Activated T-helper 2 cell treated with anti-CD3 and anti-CD28 coated beads, Interferon-gamma antibody, Interleukin-2, Interleukin-4, amounts not matched to agents 10 μg/mL and 5 μg/mL and 100 μg/mL, durations not matched to agents 14 hours and 24 hours and 36 hours (primary cell): ENCODE data around the gene FOXRED1. TPM values are rescaled to one million over a fixed set of nuclear protein-coding genes. Genes with fewer than 3 reads are reported as not detected.
A peak's percentile ranks its signal among the peaks of the same experiment; 100 is the strongest.
"Not testable (repeated sequence)": the region's sequence is repeated elsewhere in the genome, so short reads cannot be mapped to it uniquely, and the experiment has no call there.

ENCODE experiments used
- DNase-seq: peaks from one replicate; pipeline ENCODE4 v3.0.0; 2021; ENCODE audit warnings: low spot score
- H3K27ac Mint-ChIP-seq: one replicate; pipeline ENCODE4 v1.8.0; 2021; ENCODE audit warnings: mixed read lengths
- H3K27me3 Mint-ChIP-seq: one replicate; pipeline ENCODE4 v1.8.0; 2021; ENCODE audit warnings: low read depth, mixed read lengths
- H3K36me3 Mint-ChIP-seq: one replicate; pipeline ENCODE4 v1.8.0; 2021; ENCODE audit warnings: low read depth, mixed read lengths
- H3K4me1 Mint-ChIP-seq: one replicate; pipeline ENCODE4 v1.8.0; 2021; ENCODE audit warnings: low read depth, mixed read lengths
- H3K4me3 Mint-ChIP-seq: one replicate; pipeline ENCODE4 v1.8.0; 2021; ENCODE audit warnings: low read depth, mild to moderate bottlenecking, moderate library complexity, mixed read lengths
- H3K9me3 Mint-ChIP-seq: one replicate; pipeline ENCODE4 v1.8.0; 2021; ENCODE audit warnings: mixed read lengths
- intact Hi-C: fragments of 100-400 bp; cut with micrococcal nuclease; formaldehyde crosslinking; loops from one replicate; pipeline ENCODE4 v1.15.1; 2023
- total RNA-seq: library from RNA; stranded (reverse); gene quantifications from 2 replicates; pipeline ENCODE4 v1.2.3, GENCODE V29; 2022

The FOXRED1 gene
- total RNA-seq, 1 donor from 2014 or later: 48.7 TPM

DNA sequence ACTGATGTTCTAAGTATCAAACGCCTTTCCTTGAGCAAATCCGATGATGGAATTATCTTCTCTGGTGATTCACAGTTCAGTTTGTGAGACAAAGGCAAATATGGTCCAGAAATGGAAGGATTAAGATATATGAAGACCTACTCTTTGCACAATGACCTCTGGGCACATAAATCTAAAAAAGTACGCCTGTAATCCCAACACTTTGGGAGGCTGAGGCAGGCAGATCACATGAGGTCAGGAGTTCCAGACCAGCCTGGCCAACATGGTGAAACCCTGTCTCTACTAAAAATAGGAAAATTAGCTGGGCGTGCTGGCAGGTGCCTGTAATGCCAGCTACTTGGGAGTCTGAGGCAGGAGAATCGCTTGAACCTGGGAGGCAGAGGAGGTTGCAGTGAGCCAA, 13.4 kb upstream of the FOXRED1 start:
- H3K4me1 Mint-ChIP-seq, intact Hi-C loops, DNase-seq, H3K27me3 Mint-ChIP-seq, H3K4me3 Mint-ChIP-seq, H3K27ac Mint-ChIP-seq, H3K9me3 Mint-ChIP-seq: not testable (repeated sequence)
- peaks cover 19% of the 10 kb centered on the region for H3K36me3 Mint-ChIP-seq

DNA sequence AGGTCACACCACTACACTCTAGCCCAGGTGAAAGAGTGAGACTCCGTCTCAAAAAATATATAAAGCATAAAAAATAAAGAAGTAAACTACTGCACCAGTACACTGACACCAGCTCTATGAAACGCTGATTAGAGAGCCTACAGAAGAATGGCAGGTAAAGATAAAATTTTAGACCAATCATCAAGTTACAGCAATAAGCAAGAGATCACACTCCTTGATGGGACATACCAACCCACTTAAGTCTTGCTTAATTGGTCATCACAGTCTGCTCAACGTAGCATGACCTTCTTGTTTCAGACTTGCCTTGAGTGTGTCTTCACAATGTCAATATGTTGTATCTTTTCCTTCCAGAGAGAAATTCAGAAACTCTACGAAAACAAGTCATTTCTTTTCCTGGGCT, 12.7 kb upstream of the FOXRED1 start:
- Mint-ChIP-seq H3K27me3 (no peaks in the 10 kb centered on the region), H3K4me3 (no peak overlapping the region), H3K9me3 (no peaks in the 10 kb centered on the region), H3K27ac (no peak overlapping the region), H3K36me3 (peaks cover 27% of the 10 kb centered on the region), H3K4me1 (no peaks in the 10 kb centered on the region)
- DNase-seq: no peak
- intact Hi-C loops: no loop called here

DNA sequence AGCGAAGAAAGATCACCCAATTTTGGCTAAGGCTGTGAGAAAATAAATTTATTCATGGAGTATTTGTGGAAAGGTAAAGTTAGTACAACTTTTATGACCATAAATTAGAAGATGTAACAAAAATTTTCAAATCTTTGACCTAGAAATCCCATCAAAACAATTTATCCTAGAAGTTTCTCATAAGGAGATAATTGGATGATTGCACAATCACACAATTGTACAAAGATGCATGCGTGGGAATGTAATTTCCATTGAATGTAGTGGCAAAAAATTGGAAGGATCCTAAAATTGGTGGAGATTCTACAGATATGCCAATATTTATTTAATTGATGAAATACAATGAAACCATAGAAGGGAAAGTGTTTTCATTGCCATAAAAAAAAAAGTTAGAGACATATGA, 11.8 kb upstream of the FOXRED1 start:
- intact Hi-C loops: no loop called here
- DNase-seq: no peak
- peaks cover 33% of the 10 kb centered on the region for H3K36me3 Mint-ChIP-seq
- no peak overlapping the region for H3K27ac Mint-ChIP-seq
- H3K4me3 Mint-ChIP-seq: no peak overlapping the region
- H3K27me3 Mint-ChIP-seq: no peaks in the 10 kb centered on the region
- H3K9me3 Mint-ChIP-seq: no peaks in the 10 kb centered on the region
- no peaks in the 10 kb centered on the region for H3K4me1 Mint-ChIP-seq

DNA sequence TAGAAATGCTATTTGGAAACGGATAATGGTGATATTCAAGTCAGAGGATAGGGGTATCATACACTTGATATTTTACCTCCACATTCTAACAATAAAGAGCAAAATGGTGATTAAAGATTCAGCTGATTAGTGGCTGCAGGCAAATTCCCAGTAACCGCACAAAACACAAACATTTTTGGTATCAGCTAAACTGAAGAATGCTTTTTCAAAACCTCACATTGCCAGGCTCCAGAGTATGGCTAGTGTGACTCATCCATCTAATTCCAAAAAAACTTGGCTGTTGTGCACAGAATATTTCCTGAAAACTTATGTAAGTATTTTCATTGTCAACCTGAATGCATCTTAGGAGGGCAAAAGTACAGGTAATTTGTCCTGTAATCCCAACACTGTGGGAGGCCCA, 11.2 kb upstream of the FOXRED1 start:
- Mint-ChIP-seq H3K9me3 (no peaks in the 10 kb centered on the region), H3K27ac (no peak overlapping the region), H3K4me3 (no peak overlapping the region), H3K27me3 (no peaks in the 10 kb centered on the region), H3K4me1 (no peaks in the 10 kb centered on the region), H3K36me3 (peaks cover 39% of the 10 kb centered on the region)
- intact Hi-C loops: no loop called here
- no peak for DNase-seq

DNA sequence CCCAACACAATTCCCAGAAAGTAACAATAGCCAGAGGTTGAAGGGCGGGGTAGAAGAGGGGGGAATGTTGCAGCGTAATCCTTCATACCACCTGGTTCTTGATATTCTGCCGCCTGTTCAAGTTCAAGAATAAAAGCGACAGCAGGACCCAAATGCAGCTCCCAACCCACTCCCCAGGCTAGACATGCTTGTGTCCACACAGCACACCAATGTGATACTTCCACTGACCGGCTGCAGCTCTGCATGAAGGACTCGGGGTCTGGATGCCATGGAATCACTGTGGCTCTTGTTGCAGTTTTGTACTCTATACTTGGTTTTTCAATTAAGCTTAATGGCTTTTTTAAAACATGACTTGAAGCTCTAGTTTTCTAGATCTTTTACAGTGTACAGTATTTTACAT, 6.7 kb upstream of the FOXRED1 start:
- Mint-ChIP-seq H3K36me3 (peaks cover 67% of the 10 kb centered on the region), H3K9me3 (no peaks in the 10 kb centered on the region), H3K27me3 (no peaks in the 10 kb centered on the region), H3K27ac (no peak overlapping the region), H3K4me3 (no peak overlapping the region), H3K4me1 (peaks cover 9% of the 10 kb centered on the region)
- intact Hi-C loops: no loop called here
- DNase-seq: no peak

DNA sequence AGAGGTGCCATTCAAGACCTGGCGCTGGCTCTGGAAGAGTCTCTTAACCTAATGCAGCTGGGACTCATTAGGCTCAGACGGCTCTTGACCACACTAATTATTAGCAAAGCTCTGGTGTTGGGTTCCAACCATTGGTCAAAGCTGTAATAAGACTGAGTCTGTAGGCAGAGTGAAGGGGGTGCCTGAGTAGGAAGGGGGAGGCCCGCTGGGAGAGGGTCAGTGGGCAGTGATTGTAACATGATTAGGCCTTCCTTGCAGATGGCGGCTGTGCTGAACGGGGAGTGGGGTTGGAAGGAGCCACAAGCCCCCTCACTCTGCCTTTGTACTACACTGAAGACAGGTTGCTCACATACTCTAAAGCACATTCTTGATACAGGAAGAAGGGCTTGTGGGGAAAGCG, 5.5 kb upstream of the FOXRED1 start:
- Mint-ChIP-seq H3K4me3 (no peak overlapping the region), H3K4me1 (peaks cover 15% of the 10 kb centered on the region), H3K36me3 (peaks cover 74% of the 10 kb centered on the region), H3K27ac (no peak overlapping the region), H3K27me3 (no peaks in the 10 kb centered on the region), H3K9me3 (no peaks in the 10 kb centered on the region)
- no peak for DNase-seq
- intact Hi-C loops: no loop called here

DNA sequence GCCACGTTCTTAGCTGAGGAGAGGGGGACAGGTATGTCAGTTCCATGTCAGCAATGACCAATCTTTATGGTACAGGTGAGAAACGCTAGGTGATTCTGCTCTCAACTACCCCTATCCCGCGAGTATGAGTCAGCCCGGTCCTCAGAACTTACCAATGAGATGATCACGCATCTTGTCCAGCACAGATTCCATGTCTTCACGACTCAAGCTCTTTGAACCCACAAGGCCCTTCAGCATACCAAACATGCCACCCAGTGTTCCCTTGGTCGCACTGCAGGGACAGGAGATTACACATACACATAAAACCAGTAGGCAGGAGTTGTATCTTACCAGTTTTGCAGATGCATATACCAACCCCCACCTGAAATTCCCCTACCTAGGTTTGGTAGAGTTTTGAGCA, 3.1 kb upstream of the FOXRED1 start:
- no peak overlapping the region for H3K27ac Mint-ChIP-seq

DNA sequence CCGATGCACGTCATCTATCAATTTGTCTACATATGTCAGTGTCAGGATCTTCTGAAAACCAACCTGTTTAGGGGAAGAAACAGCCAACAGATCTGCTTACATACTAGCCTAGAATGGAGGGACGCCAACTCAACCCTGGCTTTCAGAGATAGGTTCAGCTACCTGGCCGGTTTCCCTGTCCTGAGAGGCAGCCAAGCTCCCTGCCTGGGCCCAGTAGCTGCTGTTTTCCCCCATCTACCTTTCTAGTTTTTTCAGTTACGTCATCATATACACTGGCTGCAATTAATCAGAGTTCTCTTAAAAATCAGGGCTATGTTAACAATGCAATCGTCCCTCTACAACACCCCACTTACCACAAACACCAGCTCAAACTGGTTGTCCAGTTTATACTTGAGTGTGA, 1.3 kb upstream of the FOXRED1 start:
- DNase-seq: no peak
- Mint-ChIP-seq H3K27me3 (no peaks in the 10 kb centered on the region), H3K27ac (peak overlapping the region; percentile 97), H3K4me3 (peak overlapping the region; percentile 94), H3K4me1 (peaks cover 28% of the 10 kb centered on the region), H3K9me3 (no peaks in the 10 kb centered on the region), H3K36me3 (peaks cover 57% of the 10 kb centered on the region)
- intact Hi-C loops: loop anchor here (2.0 to 5.0 kb wide), 2 partner anchors 205 to 365 kb away; partner anchors contain the start of genes CDON, DDX25 and PUS3

More for the DNA sequence above, 3.1 kb upstream of the FOXRED1 start:
- Mint-ChIP-seq H3K4me3 (no peak overlapping the region), H3K9me3 (no peaks in the 10 kb centered on the region), H3K36me3 (peaks cover 68% of the 10 kb centered on the region), H3K27me3 (no peaks in the 10 kb centered on the region), H3K4me1 (peaks cover 28% of the 10 kb centered on the region)
- intact Hi-C loops: loop anchor here (5.0 kb wide), 1 partner anchor 364 kb away; the partner anchor contains the start of genes DDX25 and PUS3
- no peak for DNase-seq

DNA sequence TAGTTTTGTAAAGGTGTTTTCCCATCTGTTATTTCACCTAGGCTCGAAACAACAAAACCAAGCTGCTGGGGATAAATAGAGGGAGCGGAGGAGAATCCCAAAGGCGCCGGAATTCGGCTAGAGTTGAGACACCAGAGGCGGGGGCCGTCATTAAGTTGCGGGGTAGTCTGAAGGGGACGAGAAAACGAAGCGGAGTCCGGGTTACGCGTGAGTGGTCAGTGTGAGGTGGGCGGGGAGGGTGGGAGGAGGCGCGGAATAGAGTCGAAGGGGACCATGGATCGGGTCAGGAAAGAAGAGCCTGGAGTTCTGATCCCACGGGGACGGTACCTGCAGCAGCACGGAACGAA, 620 bp upstream of the FOXRED1 start:
- no peaks in the 10 kb centered on the region for H3K9me3 Mint-ChIP-seq
- H3K27ac Mint-ChIP-seq: peak overlapping the region; percentile 97
- peak overlapping the region; percentile 94 for H3K4me3 Mint-ChIP-seq
- DNase-seq: no peak
- intact Hi-C loops: loop anchor here (2.0 to 5.0 kb wide), 2 partner anchors 206 to 366 kb away; partner anchors contain the start of genes CDON, DDX25 and PUS3
- no peaks in the 10 kb centered on the region for H3K27me3 Mint-ChIP-seq
- peaks cover 57% of the 10 kb centered on the region for H3K36me3 Mint-ChIP-seq
- H3K4me1 Mint-ChIP-seq: peaks cover 28% of the 10 kb centered on the region

DNA sequence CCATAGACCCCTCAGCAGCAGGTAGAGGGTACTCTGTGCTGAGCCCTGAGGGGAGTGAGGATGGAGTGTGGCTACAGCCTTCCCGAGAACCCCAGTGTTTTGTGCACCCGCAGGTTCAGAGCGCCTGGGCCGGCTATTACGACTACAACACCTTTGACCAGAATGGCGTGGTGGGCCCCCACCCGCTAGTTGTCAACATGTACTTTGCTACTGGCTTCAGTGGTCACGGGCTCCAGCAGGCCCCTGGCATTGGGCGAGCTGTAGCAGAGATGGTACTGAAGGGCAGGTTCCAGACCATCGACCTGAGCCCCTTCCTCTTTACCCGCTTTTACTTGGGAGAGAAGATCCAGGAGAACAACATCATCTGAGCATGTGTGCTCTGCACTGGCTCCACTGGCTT, 8.4 kb downstream of the FOXRED1 start:
- no peak overlapping the region for H3K4me3 Mint-ChIP-seq
- intact Hi-C loops: no loop called here
- H3K36me3 Mint-ChIP-seq: peaks cover 46% of the 10 kb centered on the region
- H3K27me3 Mint-ChIP-seq: no peaks in the 10 kb centered on the region
- H3K9me3 Mint-ChIP-seq: no peaks in the 10 kb centered on the region
- no peak for DNase-seq
- peaks cover 14% of the 10 kb centered on the region for H3K4me1 Mint-ChIP-seq
- H3K27ac Mint-ChIP-seq: no peak overlapping the region

DNA sequence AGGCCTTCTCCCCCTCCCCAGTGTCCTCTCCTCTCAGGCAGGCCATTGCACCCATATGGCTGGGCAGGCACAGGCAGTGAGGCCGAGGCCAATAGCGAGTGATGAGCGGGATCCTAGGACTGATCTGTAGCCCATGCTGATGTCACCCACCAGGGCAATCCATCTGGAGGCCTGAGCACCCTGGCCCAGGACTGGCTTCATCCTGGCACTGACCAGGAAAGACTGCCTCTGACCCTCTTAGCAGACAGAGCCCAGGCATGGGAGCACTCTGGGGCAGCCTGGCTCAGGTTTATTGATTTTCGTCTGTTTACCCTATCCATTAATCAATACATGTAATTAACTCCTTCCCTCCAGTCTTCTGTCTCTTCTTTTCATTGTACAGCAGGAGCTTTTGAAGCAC, 8.8 kb downstream of the FOXRED1 start:
- Mint-ChIP-seq H3K27ac (no peak overlapping the region), H3K4me3 (no peak overlapping the region), H3K9me3 (no peaks in the 10 kb centered on the region), H3K27me3 (no peaks in the 10 kb centered on the region), H3K4me1 (peaks cover 17% of the 10 kb centered on the region), H3K36me3 (peaks cover 42% of the 10 kb centered on the region)
- intact Hi-C loops: no loop called here
- no peak for DNase-seq

DNA sequence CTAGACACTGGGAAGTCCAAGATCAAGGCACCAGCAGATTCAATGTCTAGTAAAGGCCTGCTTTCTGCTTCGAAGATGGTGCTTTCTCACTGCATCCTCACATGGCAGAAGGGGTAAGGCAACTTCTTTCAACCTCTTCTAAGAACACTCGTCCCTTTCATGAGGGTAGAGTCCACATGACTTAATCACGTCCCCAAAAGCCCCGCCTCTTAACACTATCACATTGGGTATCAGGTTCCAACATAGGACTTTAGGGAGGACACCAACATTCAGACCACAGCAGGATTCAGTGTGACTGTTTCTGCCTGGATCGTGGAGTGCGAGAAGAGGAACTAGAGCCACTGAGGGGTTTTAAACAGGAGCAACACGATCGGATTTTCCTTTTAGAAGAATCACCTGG, 10.2 kb downstream of the FOXRED1 start:
- Mint-ChIP-seq H3K36me3 (peaks cover 32% of the 10 kb centered on the region), H3K9me3 (no peaks in the 10 kb centered on the region), H3K4me3 (peak overlapping the region; percentile 15), H3K27me3 (no peaks in the 10 kb centered on the region), H3K4me1 (peaks cover 25% of the 10 kb centered on the region), H3K27ac (no peak overlapping the region)
- DNase-seq: no peak
- intact Hi-C loops: no loop called here

DNA sequence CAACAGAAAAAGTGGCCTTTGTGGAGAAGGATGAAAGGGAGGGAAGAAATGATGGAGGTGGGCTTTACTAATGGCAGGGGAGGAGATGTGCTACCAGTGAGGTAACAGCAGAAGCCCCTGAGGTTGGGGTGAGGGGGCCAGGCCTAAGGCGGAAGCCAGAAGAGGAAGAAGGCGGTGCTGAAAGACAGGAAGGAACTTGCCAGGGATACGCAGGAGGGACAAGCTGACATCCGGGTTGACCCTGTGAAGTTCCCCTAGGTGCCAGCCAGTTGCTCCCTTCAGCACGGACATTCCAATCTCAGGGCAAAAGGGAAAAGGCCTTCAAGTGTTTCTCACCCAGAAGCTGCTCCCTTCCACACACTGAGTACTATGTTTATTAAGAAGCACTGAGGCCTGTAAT, 11.6 kb downstream of the FOXRED1 start:
- Mint-ChIP-seq H3K27me3 (no peaks in the 10 kb centered on the region), H3K36me3 (peaks cover 24% of the 10 kb centered on the region), H3K27ac (peak overlapping the region; percentile 36), H3K4me3 (no peak overlapping the region), H3K9me3 (no peaks in the 10 kb centered on the region), H3K4me1 (peaks cover 31% of the 10 kb centered on the region)
- intact Hi-C loops: no loop called here
- no peak for DNase-seq

DNA sequence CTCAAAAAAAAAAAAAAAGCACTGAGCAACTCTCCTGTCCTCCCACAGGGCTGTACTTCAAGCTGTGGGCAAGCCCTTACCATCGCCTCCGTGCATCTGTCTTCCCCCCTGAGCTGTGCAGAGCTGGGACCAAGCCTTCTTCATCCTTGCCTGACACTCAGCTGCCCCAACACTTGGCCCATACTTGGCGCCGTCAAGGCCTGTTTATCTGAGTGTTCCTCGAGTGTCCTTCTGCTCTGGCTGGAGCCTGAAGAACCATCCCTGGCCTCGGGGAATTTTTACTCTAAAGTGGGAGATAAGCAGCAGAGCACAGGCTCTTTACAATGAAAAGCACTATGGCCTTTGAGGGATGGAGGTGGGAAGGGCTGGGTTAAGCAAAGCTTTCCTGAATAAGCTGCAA, 12.3 kb downstream of the FOXRED1 start:
- intact Hi-C loops: no loop called here
- H3K4me1 Mint-ChIP-seq: peaks cover 31% of the 10 kb centered on the region
- H3K36me3 Mint-ChIP-seq: peaks cover 17% of the 10 kb centered on the region
- no peaks in the 10 kb centered on the region for H3K27me3 Mint-ChIP-seq
- H3K9me3 Mint-ChIP-seq: no peaks in the 10 kb centered on the region
- DNase-seq: no peak
- peak overlapping the region; percentile 33 for H3K27ac Mint-ChIP-seq
- peak overlapping the region; percentile 99 for H3K4me3 Mint-ChIP-seq
